Muscle of leg (tissue), 16 donors: ENCODE data around the gene ZSWIM2. TPM values are rescaled to one million over a fixed set of nuclear protein-coding genes. Genes with fewer than 3 reads are reported as not detected.
"Not testable (repeated sequence)": the region's sequence is repeated elsewhere in the genome, so short reads cannot be mapped to it uniquely, and the experiment has no call there.

ENCODE experiments used
- DNase-seq: peaks from one replicate; pipeline ENCODE4 v3.0.0; 2013
- H3K27ac ChIP-seq: one replicate; pipeline ENCODE4 v1.5.1; 2013; ENCODE audit warnings: mild to moderate bottlenecking, low read length, control low read depth
- H3K27me3 ChIP-seq: one replicate; pipeline ENCODE4 v1.6.1; 2013; ENCODE audit warnings: low read length; ENCODE audit not compliant: control insufficient read depth, insufficient read depth
- H3K36me3 ChIP-seq: one replicate; pipeline ENCODE4 v1.6.1; 2013; ENCODE audit warnings: low read length; ENCODE audit not compliant: control insufficient read depth, insufficient read depth
- H3K4me1 ChIP-seq: one replicate; pipeline ENCODE4 v1.6.1; 2013; ENCODE audit warnings: low read length; ENCODE audit not compliant: control insufficient read depth, insufficient read depth
- H3K4me3 ChIP-seq: one replicate; pipeline ENCODE4 v1.5.1; 2013; ENCODE audit warnings: low read length, control low read depth
- H3K9me3 ChIP-seq: replicated peaks from 2 replicates; pipeline ENCODE4 v1.6.1; 2013; ENCODE audit warnings: low read depth, low read length; ENCODE audit not compliant: control insufficient read depth
- WGBS: methylation state at CpG from one replicate; pipeline ENCODE4 v1.1.5; 2013; ENCODE audit warnings: missing lambda C conversion rate; ENCODE audit not compliant: insufficient coverage; 5-methylcytosine and 5-hydroxymethylcytosine counted together
- long read RNA-seq, 11 donors: transcript quantifications; one replicate each; lab custom pipeline, GENCODE V29; 2026
- polyA plus RNA-seq, 8 donors: library from polyadenylated mRNA; unstranded; fragments of 120-200 nt; gene quantifications; one replicate each; pipeline versions ENCODE4 v1.2.1 to v1.2.3, GENCODE V29; 2013; ENCODE audit warnings: inconsistent platforms in 1 of 8, low replicate concordance in 1 of 8; ENCODE audit not compliant: insufficient read length in 8 of 8, insufficient read depth in 1 of 8
- total RNA-seq: library from RNA; stranded (reverse); fragments of 120-200 nt; gene quantifications from one replicate; pipeline ENCODE4 v1.2.4, GENCODE V29; 2013

ZSWIM2 gene, protein sequence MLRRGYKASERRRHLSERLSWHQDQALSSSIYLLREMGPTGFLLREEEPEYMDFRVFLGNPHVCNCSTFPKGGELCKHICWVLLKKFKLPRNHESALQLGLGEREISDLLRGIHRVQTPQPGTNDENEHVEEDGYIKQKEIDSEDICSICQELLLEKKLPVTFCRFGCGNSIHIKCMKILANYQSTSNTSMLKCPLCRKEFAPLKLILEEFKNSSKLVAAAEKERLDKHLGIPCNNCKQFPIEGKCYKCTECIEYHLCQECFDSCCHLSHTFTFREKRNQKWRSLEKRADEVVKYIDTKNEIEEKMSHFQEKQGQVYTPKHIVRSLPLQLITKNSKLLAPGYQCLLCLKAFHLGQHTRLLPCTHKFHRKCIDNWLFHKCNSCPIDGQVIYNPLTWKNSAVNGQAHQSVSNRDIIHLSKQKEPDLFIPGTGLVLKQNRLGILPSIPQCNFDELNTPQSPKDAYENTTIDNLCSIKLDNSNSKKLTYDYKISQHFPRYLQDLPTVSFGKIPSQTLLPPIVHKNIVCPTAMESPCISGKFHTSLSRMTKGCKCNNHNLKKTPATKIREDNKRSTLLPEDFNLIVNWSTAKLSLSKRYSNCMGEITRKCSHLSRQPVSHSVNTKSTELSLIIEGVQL
- total RNA-seq = not detected
- polyA plus RNA-seq = not detected
- long read RNA-seq, donor 1 = 0 reads
- long read RNA-seq, donor 2 = 0 reads
- long read RNA-seq, donor 3 = 0 reads
- long read RNA-seq, donor 4 = 0 reads
- long read RNA-seq, donor 5 = 0 reads
- long read RNA-seq, donor 6 = 0 reads
- long read RNA-seq, donor 7 = 0 reads
- long read RNA-seq, donor 8 = 0 reads
- long read RNA-seq, donor 9 = 0 reads
- long read RNA-seq, donor 10 = 0 reads
- long read RNA-seq, donor 11 = 0 reads

DNA sequence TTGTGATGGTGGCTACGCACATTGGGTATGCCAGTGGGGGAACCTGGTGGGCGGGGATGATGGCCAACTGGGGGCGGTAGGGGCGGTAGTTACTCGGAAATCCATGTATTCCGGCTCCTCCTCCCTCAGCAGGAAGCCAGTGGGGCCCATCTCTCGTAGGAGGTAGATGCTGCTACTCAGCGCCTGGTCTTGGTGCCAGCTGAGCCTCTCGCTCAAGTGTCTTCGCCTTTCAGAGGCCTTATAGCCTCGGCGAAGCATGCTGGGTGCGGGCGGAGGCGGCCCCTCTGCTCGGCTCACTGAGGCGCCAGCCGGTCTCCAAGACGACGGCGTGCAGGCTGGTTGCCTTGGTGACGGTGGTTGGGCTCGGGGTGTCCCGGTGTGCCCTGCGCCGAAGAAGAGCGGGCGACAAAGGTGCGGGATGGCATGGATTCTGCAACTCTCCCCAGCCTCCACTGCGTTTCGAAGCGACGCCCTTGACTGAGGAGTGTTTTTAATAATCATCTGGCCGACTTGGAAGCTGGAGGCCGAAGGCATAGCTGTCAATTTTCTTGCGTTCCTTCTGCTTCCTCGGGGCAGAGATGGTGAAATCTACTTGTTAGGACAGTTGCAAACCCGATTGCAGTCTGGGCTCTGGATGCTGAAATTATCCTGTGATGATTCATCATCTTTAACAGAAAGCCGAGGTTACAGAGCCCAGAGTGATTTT, at the start of gene ZSWIM2:
Gene ZSWIM2 (minus strand): TSS at position 298 of the 706 bp plus-strand sequence. CDS start 40 bp downstream, at position 258.
- 0% methylated on average over 23 of the region's 39 CpGs for WGBS
- Histone ChIP-seq H3K27ac (no peak within 1 kb of the TSS), H3K9me3 (no peaks in the 10 kb centered on the region), H3K4me3 (peak within 1 kb of the TSS; percentile 49), H3K36me3 (no peaks in the 10 kb centered on the region), H3K4me1 (peaks cover 5% of the 10 kb centered on the region), H3K27me3 (no peaks in the 10 kb centered on the region)
- peak; percentile 79 for DNase-seq

DNA sequence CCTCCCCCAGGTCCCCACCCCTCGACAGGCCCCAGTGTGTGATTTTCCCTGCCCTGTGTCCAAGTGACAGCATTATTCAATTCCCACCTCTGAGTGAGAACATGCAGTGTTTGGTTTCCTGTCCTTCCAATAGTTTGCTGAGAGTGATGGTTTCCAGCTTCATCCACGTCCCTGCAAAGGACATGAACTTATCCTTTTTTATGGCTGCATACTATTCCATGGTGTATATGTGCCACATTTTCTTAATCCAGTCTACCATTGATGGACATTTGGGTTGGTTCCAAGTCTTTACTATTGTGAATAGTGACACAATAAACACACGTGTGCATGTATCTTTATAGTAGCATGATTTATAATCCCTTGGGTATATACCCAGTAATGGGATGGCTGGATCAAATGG, 47.2 kb upstream of the ZSWIM2 start:
- H3K4me3 ChIP-seq, H3K27ac ChIP-seq, H3K27me3 ChIP-seq, H3K9me3 ChIP-seq, H3K36me3 ChIP-seq, H3K4me1 ChIP-seq, DNase-seq: not testable (repeated sequence)
- 57% methylated on average over 1 of the region's 3 CpGs for WGBS

DNA sequence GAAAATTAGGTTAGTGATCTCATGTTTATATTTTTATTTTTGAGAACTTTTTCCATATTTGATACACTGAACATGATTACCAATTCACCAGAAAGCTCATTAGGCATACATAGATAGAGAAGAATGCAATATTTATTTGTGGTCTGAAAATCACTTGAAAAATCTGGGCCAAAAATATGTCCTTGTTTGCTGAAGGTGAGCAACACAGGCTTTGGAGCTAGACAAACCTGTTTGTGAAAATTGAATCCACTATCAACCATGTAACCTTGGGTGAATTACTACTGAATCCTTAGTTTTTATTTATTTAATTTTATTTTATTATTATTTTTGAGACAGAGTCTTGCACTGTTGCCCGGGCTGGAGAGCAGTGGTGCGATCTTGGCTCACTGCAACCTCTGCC, 46.5 kb upstream of the ZSWIM2 start:
- Histone ChIP-seq H3K4me3 (no peak overlapping the region), H3K27ac (no peak overlapping the region), H3K9me3 (no peaks in the 10 kb centered on the region), H3K4me1 (no peaks in the 10 kb centered on the region), H3K36me3 (no peaks in the 10 kb centered on the region), H3K27me3 (no peaks in the 10 kb centered on the region)
- WGBS = no CpG with 5 or more reads among the region's 2 CpGs
- DNase-seq = no peak

DNA sequence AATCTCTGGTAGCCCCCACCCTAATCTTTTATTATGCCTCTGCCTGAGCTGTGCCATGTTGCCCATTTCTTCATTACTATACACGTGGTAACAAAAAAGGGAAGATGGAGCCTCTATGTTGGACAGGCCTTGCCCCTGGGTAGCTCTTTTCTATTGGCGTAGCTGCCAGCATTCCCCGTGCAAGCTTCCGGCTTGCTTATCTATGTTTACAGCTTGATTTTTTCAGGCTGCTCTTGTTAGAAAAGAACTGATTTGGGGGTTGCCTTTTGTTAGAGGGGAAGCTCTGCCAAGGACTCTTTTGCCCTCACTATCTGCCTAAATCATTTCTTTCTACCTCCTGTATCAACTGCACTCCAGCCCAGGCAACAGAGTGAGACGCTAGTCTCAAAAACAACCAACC, 45.5 kb upstream of the ZSWIM2 start:
- no peak overlapping the region for H3K27ac ChIP-seq
- WGBS = 100% methylated on average over 3 of the region's 5 CpGs
- no peaks in the 10 kb centered on the region for H3K9me3 ChIP-seq
- no peaks in the 10 kb centered on the region for H3K4me1 ChIP-seq
- no peaks in the 10 kb centered on the region for H3K36me3 ChIP-seq
- no peaks in the 10 kb centered on the region for H3K27me3 ChIP-seq
- no peak for DNase-seq
- no peak overlapping the region for H3K4me3 ChIP-seq

DNA sequence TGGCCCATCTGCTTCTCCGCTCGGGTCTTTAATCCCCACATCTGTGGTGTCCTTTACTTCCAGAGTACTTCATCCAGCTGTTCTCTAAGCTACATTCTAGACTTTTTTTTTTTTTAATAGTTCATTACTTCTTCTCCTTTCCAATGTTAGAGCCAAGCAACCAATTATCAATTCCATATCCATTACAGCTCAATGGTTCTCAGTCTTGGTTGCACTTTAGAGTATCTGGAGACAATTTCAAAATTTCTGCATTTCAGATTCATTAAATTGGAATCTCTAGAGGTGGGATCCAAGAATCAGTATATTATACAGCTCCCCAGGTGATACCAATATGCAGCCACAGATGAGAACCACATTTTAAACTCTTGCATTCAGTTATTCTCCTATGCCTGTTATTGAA, 43.9 kb upstream of the ZSWIM2 start:
- WGBS = 33% methylated on average over 2 of the region's 2 CpGs
- Histone ChIP-seq H3K36me3 (no peaks in the 10 kb centered on the region), H3K9me3 (no peaks in the 10 kb centered on the region), H3K27me3 (no peaks in the 10 kb centered on the region), H3K4me3 (no peak overlapping the region), H3K27ac (no peak overlapping the region), H3K4me1 (no peaks in the 10 kb centered on the region)
- peak; percentile 86 for DNase-seq

DNA sequence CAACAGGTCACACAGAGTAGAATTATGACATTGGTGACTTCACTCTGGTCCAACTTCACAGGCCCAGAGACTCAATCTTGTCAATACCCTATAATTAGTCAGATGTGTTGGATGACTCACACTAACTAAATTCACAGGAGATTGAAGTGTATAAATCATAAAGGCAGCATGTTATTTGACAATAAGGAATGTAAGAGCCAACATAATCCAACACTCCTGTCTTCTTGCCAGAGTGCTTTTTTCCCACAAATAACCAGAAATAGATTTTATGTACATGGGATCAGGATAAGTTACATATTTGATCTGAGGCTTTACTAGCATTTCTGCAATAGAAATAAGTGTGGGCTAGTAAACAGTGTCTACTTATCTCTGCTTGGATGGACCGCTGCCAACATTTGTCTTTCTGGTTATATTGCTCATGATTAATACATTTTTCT, 42.2 kb upstream of the ZSWIM2 start:
- Histone ChIP-seq H3K27me3 (no peaks in the 10 kb centered on the region), H3K27ac (no peak overlapping the region), H3K4me3 (no peak overlapping the region), H3K36me3 (no peaks in the 10 kb centered on the region), H3K9me3 (no peaks in the 10 kb centered on the region), H3K4me1 (peaks cover 4% of the 10 kb centered on the region)
- no CpG with 5 or more reads among the region's 1 CpG for WGBS
- DNase-seq = peak; percentile 83

DNA sequence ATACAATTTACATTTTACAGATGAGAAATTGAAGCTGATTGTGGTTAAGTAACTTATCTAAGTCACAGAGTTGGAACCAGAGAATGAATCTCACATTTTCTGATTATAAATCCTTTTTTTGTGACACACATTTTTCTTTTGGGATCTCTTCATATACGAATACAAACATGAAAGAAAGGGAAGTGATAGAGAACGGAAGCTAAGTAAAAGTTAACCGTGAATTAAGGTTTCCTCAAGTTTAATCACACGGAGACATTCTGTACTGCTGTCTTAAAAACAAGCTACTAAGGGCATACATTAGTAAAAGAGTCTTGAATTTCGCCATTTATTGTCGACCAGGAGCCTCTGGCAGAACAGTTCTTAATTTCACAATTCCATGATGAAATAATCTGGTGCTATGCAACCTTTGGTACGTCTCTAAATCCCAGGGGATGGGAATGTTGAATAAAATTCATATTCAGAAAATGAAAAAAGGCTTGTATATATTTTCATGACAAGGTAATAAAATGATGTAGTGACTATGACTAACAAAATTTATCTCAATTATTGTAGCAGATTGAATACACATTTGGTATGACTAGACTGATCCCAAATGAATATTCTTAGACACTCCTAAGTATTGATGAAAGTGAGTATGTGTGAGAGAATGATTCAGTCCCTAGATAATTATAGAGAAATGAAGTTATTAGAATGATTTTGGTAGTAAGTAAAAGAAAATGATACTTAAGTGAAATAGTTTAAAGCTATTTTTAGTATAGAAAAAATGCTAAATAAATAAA, 40.3 kb upstream of the ZSWIM2 start:
- H3K27ac ChIP-seq = peak overlapping the region; percentile 32
- H3K4me1 ChIP-seq = peaks cover 4% of the 10 kb centered on the region
- DNase-seq = peak; percentile 80
- H3K9me3 ChIP-seq = no peaks in the 10 kb centered on the region
- WGBS = no CpG with 5 or more reads among the region's 7 CpGs
- no peak overlapping the region for H3K4me3 ChIP-seq
- H3K27me3 ChIP-seq = no peaks in the 10 kb centered on the region
- H3K36me3 ChIP-seq = no peaks in the 10 kb centered on the region

DNA sequence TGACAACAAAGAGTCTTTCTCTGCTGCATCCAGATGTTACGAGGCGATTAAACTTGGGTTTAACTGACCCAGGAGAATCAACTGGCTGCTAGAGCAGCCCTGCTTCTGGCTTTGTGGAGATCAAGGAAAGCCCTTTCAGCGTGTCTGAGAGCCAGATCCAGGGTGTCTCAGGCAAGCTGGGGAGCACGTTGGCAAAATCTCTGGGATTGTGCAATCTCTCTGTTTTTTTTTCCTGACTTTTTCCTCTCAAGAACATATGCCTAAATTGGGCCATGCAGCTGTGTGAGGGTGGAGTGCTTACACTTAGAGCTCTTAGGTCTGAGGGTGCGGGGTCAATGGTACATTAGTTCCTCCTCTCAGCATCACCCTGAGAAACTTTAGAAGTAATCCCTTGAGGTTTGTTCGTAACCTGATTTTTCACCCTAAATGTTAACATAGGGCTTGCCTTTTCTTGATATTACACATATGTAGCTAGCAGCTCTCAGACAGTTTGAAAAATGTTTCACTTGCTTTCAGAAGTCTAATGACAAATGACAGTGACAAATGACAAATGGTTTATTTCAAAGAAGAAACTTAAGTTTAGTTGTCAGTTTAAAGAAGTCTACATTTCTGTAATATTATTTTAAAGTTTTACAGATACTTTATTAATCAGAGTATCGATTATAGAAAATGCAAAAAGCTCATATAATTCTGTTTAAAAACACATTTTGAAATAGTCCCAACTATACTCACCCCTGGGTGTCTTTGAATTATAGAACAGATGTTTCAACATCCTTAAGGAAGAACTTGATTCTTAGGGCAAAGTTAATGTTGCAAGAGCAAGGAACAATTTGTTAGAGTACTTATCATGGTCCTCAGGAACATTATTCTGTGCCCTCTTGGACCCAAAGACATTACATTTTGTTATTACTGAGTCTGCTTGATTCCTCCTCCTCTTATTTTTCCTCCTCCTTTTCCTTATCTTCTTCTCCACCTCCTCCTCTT, 38.4 kb upstream of the ZSWIM2 start:
- 13% methylated on average over 3 of the region's 7 CpGs for WGBS
- H3K9me3 ChIP-seq = peaks cover 3% of the 10 kb centered on the region
- no peaks in the 10 kb centered on the region for H3K27me3 ChIP-seq
- H3K4me1 ChIP-seq = peaks cover 4% of the 10 kb centered on the region
- H3K4me3 ChIP-seq = no peak overlapping the region
- H3K27ac ChIP-seq = peak overlapping the region; percentile 80
- peak; percentile 98 for DNase-seq
- no peaks in the 10 kb centered on the region for H3K36me3 ChIP-seq
